Uterus (tissue), 2 donors: ENCODE measurements around the gene AAK1.

Experiments used
- POLR2A ChIP-seq, 2 donors: fragments of 450-650 bp; IDR thresholded peaks; one replicate each; pipeline ENCODE4 v1.6.1; 2016; ENCODE audit warnings: antibody characterized with exemption in 2 of 2, mild to moderate bottlenecking in 1 of 2, moderate library complexity in 1 of 2
- TF ChIP-seq, protein P1 (sequence below), 4 experiments: fragments of 200-600 bp in 2 of 4; fragments of 450-650 bp in 2 of 4; sonication (generic) in 2 of 4; IDR thresholded peaks; one replicate each; pipeline ENCODE4 v1.5.1; 2016 to 2019; ENCODE audit warnings: antibody characterized with exemption in 4 of 4, mild to moderate bottlenecking in 2 of 4, moderate library complexity in 1 of 4

DNA sequence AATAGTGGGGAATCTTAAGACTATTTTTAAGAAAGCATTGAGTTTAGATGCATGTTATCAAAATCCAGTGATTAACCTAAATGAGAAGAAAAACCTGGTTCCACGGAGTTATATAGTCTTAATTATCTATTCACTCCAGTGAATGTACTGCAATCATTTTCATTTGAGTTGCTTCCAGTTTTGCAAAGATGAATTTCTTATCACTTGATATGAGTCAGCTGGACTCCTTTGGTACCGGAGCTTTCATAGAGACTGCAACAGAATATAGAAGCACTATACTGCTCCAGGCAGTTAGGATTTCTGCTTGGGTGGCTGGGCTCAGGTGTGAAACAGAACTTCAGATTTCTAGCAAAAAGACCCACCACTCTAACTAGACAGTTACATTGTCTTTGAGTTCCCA is 114.1 kb downstream of the AAK1 start:
- no peak for TF ChIP-seq POLR2A (IDR thresholded peaks at IDR 0.05)
- TF ChIP-seq, protein P1, sequence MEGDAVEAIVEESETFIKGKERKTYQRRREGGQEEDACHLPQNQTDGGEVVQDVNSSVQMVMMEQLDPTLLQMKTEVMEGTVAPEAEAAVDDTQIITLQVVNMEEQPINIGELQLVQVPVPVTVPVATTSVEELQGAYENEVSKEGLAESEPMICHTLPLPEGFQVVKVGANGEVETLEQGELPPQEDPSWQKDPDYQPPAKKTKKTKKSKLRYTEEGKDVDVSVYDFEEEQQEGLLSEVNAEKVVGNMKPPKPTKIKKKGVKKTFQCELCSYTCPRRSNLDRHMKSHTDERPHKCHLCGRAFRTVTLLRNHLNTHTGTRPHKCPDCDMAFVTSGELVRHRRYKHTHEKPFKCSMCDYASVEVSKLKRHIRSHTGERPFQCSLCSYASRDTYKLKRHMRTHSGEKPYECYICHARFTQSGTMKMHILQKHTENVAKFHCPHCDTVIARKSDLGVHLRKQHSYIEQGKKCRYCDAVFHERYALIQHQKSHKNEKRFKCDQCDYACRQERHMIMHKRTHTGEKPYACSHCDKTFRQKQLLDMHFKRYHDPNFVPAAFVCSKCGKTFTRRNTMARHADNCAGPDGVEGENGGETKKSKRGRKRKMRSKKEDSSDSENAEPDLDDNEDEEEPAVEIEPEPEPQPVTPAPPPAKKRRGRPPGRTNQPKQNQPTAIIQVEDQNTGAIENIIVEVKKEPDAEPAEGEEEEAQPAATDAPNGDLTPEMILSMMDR (IDR thresholded peaks at IDR 0.05): no peak
